ENCODE measurements around the gene NTF4.
"Not testable (repeated sequence)": the region's sequence is repeated elsewhere in the genome, so short reads cannot be mapped to it uniquely, and the experiment has no call there.

The NTF4 gene

DNA sequence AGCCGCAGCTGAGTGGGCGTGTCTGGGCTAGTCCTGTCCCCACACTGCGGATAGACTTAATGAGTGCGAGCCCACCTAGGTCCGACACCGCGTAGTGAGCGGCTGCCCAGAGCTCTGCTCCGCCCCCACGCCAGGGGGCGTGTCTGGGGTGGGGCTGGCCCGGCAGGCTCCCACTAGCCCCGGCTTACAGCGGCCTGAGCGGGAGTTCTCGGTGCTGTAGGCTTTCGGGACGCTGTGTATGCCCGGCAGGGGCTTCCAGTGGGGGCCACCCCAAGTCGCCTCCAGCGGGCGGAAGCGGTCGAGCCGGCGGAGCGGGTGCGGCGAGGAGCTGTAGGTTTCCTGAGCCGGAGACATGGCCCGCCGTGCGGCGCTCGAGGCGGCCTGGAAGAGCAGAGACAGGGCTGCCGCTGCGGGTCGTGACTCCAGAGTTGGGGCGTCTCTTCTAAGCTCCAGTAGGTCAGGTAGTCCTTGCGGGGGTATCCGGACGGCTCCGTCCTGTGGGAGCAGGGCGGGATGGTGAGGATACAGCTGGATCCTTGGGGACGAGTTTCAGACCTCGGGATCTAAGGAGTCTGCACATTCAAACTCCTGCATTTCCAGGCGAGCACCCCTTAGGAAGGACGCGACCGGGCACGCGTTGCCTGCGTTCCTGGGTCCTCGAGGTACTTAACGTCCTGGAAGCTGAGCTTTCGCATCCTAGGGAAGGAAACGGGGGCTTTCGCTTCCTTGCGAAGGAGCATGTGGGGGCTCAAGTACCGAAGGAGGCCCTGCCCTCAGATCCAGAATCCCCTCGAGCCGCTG, 8.3 kb downstream of the NTF4 start:
- TF ChIP-seq CTCF (IDR thresholded peaks at IDR 0.05), result peak; percentile 37
- Histone ChIP-seq H3K27ac (no peak overlapping the region), H3K4me3 (peak overlapping the region; percentile 83)
- no peak for DNase-seq (ENCODE audit: low spot score)

DNA sequence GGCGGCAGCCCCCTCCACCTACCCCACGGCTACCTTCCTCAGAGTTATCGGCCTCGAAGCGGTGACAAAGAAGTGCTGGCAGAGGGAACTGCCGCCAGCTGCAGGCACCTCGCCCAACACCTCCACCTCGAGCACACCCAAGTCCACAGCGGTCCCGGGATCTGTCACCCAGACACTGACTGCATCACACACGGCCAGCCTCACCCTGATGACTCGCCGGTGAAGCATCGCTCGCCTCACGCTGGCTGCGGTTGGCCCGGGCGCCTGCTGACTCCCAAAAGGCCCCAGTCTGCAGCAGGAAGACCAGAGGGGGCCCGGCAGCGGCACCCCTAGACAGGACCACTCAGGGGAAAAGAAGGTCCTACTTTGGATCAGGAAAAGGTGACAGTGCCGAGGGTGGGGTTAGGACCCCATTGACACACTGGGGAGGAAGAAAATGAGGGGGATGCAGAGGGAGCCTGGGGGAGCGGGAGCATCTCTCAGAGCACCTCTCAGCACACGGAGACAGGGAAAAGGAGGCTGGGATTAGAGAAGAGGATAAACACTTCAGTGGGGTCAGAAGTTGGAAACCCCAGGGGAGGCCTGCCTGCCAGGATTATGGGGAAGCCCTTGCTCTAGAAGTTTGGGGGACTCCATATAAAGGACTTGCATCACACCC, 14.1 kb downstream of the NTF4 start:
- not testable (repeated sequence) for H3K4me3 ChIP-seq; H3K27ac ChIP-seq; DNase-seq (ENCODE audit: low spot score)

GRCh38 chr19:49049834-49050233, 14.8 kb downstream of the NTF4 start:
- DNase-seq (ENCODE audit: low spot score); H3K27ac ChIP-seq; H3K4me3 ChIP-seq: not testable (repeated sequence)

DNA sequence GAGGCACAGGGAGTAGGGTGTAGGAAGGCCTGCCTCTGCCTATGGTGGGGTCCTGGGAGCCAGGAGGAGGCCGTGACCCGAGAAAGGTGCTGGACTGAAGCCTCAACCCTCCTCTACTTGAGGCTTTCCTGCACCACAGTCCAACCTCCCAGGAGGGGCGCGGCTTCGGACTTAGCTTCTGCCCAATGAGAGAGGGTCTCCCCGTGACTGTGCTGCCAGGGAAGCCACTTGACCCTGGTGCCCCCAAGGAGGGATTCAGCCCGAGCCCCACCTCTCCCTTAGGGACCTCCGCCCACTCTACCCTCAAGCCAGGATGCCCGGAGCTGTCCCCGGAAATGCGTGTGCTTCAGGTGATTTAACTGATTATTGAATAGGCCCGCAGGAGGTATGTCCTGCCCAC, 15.6 kb downstream of the NTF4 start, which contains the start of gene CGB8:
TSS of gene CGB8 (minus strand) at position 101 of the 400 bp plus-strand sequence. CDS start 372 bp downstream, outside the sequence.
- not testable (repeated sequence) for DNase-seq (ENCODE audit: low spot score); H3K27ac ChIP-seq; H3K4me3 ChIP-seq

- not testable (repeated sequence) for H3K27ac ChIP-seq; DNase-seq (ENCODE audit: low spot score); H3K4me3 ChIP-seq
Observed at GRCh38 chr19:49043548-49043947, 21.1 kb downstream of the NTF4 start, which contains the start of gene CGB5. TSS of gene CGB5 (plus strand) at chr19:49043848. CDS start at chr19:49044210, 362 bp downstream.

GRCh38 chr19:49042666-49043065, 22.0 kb downstream of the NTF4 start:
- not testable (repeated sequence) for DNase-seq (ENCODE audit: low spot score); H3K27ac ChIP-seq; H3K4me3 ChIP-seq

DNA sequence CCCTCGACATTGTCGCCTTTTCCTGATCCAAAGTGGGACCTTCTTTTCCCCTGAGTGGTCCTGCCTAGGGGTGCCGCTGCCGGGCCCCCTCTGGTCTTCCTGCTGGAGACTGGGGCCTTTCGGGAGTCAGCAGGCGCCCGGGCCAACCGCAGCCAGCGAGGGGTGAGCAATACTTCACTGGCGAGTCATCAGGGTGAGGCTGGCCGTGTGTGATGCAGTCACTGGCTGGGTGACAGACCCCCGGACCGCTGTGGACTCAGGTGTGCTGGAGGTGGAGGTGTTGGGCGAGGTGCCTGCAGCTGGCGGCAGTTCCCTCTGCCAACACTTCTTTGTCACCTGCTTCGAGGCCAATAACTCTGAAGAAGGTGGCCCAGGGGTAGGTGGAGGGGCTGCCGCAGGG, 22.4 kb downstream of the NTF4 start:
- Histone ChIP-seq H3K4me3 (no peak overlapping the region), H3K27ac (no peak overlapping the region)
- no peak for TF ChIP-seq CTCF (IDR thresholded peaks at IDR 0.05)
- no peak for DNase-seq (ENCODE audit: low spot score)

DNA sequence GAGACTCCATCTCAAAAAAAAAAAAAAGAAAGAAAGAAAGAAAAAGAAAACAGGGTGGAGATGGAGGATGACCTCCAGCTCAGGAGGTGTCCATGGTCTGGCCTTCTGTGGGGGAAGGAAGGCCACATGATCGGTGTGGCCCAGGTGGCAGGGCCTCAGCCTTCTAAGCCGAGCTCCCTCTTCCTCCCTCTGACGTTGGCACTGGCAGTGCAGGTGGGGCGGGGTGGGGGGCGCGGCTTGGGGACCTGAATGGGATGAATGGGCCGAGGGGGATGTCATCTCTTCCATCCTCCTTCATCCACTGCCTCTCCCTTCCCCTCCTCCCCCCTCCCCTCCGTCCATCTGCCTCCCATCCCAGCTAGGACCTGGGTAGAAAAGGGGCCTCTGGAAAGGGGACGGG, 24.9 kb downstream of the NTF4 start:
- not testable (repeated sequence) for H3K4me3 ChIP-seq; H3K27ac ChIP-seq; DNase-seq (ENCODE audit: low spot score)

DNA sequence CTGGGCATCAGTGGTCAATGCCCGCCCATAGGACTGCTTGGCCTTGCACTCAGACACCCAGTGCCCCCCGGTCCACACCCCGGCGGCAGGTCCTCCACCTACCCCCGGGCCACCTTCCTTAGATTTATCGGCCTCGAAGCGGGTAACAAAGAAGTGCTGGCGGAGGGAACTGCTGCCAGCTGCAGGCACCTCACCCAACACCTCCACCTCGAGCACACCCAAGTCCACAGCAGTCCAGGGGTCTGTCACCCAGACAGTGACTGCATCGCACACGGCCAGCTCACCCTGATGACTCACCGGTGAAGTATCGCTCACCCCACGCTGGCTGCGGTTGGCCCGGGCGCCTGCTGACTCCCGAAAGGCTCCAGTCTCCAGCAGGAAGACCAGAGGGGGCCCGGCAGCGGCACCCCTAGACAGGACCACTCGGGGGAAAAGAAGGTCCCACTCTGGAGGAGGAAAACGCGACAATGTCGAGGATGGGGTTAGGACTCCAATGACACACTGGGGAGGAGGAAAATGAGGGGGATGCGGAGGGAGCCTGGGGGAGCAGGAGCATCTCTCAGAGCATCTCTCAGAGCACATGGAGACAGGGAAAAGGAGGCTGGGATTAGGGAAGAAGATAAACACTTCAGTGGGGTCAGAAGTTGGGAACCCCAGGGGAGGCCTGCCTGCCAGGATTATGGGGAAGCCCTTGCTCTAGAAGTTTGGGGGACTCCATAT, 25.9 kb downstream of the NTF4 start:
- DNase-seq (ENCODE audit: low spot score), result not testable (repeated sequence)

DNA sequence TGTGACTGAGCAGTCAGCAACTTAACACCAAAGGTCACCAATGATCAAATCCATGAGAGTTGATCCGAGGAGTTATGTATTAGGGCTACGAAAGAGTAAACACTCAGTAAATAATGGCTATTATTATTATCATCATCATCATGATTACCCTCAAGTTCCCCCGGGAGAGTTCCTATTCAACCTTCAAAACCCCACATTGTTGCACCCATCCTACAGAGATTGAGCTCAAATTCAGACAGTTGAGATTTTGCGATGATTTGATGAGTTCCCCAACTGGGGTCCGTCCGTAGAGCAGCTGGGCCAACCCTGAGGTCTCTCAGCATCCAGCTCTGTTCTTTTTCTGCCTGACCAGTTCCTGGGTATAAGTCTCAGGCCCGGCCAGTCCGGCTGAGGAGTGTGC, 26.5 kb downstream of the NTF4 start:
- not testable (repeated sequence) for H3K4me3 ChIP-seq; H3K27ac ChIP-seq; DNase-seq (ENCODE audit: low spot score)

More for the DNA sequence above, 25.9 kb downstream of the NTF4 start:
- not testable (repeated sequence) for H3K27ac ChIP-seq, H3K4me3 ChIP-seq

DNA sequence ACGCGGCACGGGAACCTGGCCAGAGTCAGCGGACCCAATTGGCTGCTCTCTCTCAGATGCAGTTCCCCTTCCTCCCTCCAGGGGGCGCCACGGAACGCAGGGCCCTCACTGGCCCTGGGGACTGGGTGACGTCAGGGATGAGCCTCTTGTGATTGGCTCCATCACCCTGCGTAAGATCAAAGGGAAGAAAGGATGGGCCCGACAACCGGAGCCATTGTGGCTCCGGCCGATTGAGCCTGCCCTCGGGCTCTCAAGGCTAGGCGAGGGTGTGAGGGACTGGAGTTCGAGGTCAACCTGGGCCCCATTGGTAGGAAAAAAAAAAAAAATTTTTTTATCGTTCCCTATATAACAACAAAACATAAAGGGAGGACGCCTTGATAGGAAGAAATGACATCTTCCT, 27.8 kb downstream of the NTF4 start, which contains the start of gene CGB1:
TSS of gene CGB1 (minus strand) at position 81 of the 400 bp plus-strand sequence. CDS start 184 bp downstream, outside the sequence.
- not testable (repeated sequence) for H3K4me3 ChIP-seq; H3K27ac ChIP-seq; DNase-seq (ENCODE audit: low spot score)

DNA sequence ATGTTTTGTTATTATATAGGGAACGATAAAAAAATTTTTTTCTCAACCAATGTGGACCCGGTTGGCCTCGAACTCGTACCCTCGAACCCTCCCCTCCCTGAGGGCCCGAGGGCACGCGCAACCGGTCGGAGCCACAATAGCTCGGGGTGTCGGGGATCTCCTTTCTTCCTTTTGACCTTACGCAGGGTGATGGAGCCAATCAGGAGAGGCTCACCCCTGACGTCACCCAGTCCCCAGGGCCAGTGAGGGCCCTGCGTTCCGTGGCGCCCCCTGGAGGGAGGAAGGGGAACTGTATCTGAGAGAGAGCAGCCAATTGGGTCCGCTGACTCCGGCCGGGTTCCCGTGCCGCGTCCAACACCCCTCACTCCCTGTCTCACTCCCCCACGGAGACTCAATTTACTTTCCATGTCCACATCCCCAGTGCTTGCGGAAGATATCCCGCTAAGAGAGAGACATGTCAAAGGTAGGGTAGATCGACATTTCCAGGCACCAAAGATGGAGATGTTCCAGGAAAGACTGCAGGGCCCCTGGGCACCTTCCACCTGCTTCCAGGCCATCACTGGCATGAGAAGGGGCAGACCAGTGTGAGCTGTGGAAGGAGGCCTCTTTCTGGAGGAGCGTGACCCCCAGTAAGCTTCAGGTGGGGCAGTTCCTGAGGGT, 32.8 kb downstream of the NTF4 start, which contains the start of gene CGB2:
TSS of gene CGB2 (plus strand) at position 249 of the 660 bp plus-strand sequence. CDS start at position 455, 206 bp downstream.
- DNase-seq (ENCODE audit: low spot score); H3K4me3 ChIP-seq; H3K27ac ChIP-seq: not testable (repeated sequence)

DNA sequence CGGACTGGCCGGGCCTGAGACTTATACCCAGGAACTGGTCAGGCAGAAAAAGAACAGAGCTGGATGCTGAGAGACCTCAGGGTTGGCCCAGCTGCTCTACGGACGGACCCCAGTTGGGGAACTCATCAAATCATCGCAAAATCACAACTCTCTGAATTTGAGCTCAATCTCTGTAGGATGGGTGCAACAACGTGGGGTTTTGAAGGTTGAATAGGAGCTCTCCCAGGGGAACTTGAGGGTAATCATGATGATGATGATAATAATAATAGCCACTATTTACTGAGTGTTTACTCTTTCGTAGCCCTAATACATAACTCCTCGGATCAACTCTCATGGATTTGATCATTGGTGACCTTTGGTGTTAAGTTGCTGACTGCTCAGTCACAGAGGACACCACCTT, 34.3 kb downstream of the NTF4 start:
- H3K4me3 ChIP-seq, result not testable (repeated sequence)

DNA sequence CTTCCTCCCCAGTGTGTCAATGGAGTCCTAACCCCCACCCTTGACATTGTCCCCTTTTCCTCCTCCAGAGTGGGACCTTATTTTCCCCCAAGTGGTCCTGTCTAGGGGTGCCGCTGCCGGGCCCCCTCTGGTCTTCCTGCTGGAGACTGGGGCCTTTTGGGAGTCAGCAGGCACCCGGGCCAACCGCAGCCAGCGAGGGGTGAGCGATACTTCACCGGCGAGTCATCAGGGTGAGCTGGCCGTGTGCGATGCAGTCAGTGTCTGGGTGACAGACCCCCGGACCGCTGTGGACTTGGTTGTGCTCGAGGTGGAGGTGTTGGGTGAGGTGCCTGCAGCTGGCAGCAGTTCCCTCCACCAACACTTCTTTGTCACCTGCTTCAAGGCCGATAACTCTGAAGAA, 34.9 kb downstream of the NTF4 start:
- H3K4me3 ChIP-seq; DNase-seq (ENCODE audit: low spot score); H3K27ac ChIP-seq: not testable (repeated sequence)

More for the DNA sequence above, 34.3 kb downstream of the NTF4 start:
- H3K27ac ChIP-seq; DNase-seq (ENCODE audit: low spot score): not testable (repeated sequence)

DNA sequence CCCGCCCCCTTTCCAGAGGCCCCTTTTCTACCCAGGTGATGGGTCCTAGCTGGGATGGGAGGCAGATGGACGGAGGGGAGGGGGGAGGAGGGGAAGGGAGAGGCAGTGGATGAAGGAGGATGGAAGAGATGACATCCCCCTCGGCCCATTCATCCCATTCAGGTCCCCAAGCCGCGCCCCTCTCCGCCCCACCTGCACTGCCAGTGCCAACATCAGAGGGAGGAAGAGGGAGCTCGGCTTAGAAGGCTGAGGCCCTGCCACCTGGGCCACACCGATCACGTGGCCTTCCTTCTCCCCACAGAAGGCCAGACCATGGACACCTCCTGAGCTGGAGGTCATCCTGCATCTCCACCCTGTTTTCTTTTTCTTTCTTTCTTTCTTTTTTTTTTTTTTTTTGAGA, 35.9 kb downstream of the NTF4 start:
- not testable (repeated sequence) for DNase-seq (ENCODE audit: low spot score); H3K4me3 ChIP-seq; H3K27ac ChIP-seq

- H3K27ac ChIP-seq; DNase-seq (ENCODE audit: low spot score); H3K4me3 ChIP-seq: not testable (repeated sequence)
Observed at GRCh38 chr19:49025599-49025998, 39.0 kb downstream of the NTF4 start.

All from coronary artery (tissue), 2 donors.